HepG2 (cell line): ENCODE data around the gene TEKT3. TPM values are rescaled to one million over a fixed set of nuclear protein-coding genes. Genes with fewer than 3 reads are reported as not detected.

Experiments used
- ARNT ChIP-seq: fragments of 450-650 bp; IDR thresholded peaks from 2 replicates; pipeline ENCODE4 v1.6.1; 2017
- CBFB ChIP-seq: sonication (generic); formaldehyde crosslinking; IDR thresholded peaks from 2 replicates; pipeline ENCODE4 v1.4.0; 2020; ENCODE audit warnings: missing genetic modification reagents
- ELF1 ChIP-seq: sonication (generic); formaldehyde crosslinking; IDR thresholded peaks from 2 replicates; pipeline ENCODE4 v1.4.0; 2020; ENCODE audit warnings: missing genetic modification reagents
- JUNB ChIP-seq: sonication (generic); formaldehyde crosslinking; IDR thresholded peaks from 2 replicates; pipeline ENCODE4 v1.8.0; 2022; ENCODE audit warnings: missing genetic modification reagents, mild to moderate bottlenecking, borderline replicate concordance
- KAT7 ChIP-seq: IDR thresholded peaks from 2 replicates; pipeline ENCODE4 v1.6.1; 2018; ENCODE audit warnings: borderline replicate concordance, missing compliant biosample characterization
- NR2C2 ChIP-seq: sonication (generic); formaldehyde crosslinking; IDR thresholded peaks from 2 replicates; pipeline ENCODE4 v1.4.0; 2020; ENCODE audit warnings: missing genetic modification reagents, mild to moderate bottlenecking, moderate library complexity, borderline replicate concordance
- NR3C1 ChIP-seq: sonication (generic); formaldehyde crosslinking; IDR thresholded peaks from 2 replicates; pipeline ENCODE4 v1.4.0; 2020; ENCODE audit warnings: missing genetic modification reagents
- SAP130 ChIP-seq: IDR thresholded peaks from 2 replicates; pipeline ENCODE4 v1.6.1; 2016; ENCODE audit warnings: low read depth
- SOX13 ChIP-seq, 3 experiments: fragments of 450-650 bp in 1 of 3; sonication (generic) in 1 of 3; formaldehyde crosslinking in 1 of 3; IDR thresholded peaks in 2 of 3; conservative IDR thresholded peaks in 1 of 3; 2 replicates each; pipeline versions ENCODE4 v1.5.0 to v1.6.1; 2016 to 2020; ENCODE audit warnings: antibody characterized with exemption in 1 of 3, mild to moderate bottlenecking in 1 of 3, missing compliant biosample characterization in 1 of 3, missing genetic modification reagents in 1 of 3, moderate library complexity in 1 of 3
- ZNF232 ChIP-seq: sonication (generic); formaldehyde crosslinking; IDR thresholded peaks from 2 replicates; pipeline ENCODE4 v1.4.0; 2020; ENCODE audit warnings: missing genetic modification reagents, borderline replicate concordance
- ZNF354B ChIP-seq: sonication (generic); formaldehyde crosslinking; IDR thresholded peaks from 2 replicates; pipeline ENCODE4 v1.8.0; 2022; ENCODE audit warnings: mild to moderate bottlenecking, missing genetic modification reagents
- ZNF543 ChIP-seq: sonication (generic); formaldehyde crosslinking; IDR thresholded peaks from 2 replicates; pipeline ENCODE4 v1.4.0; 2020; ENCODE audit warnings: mild to moderate bottlenecking, missing genetic modification reagents
- ZNF644 ChIP-seq: IDR thresholded peaks from 2 replicates; pipeline ENCODE4 v1.6.1; 2016; ENCODE audit warnings: low read depth
- ZNF670 ChIP-seq: sonication (generic); formaldehyde crosslinking; IDR thresholded peaks from 2 replicates; pipeline ENCODE4 v1.8.0; 2022; ENCODE audit warnings: mild to moderate bottlenecking, missing genetic modification reagents, borderline replicate concordance
- ZNF713 ChIP-seq: sonication (generic); formaldehyde crosslinking; IDR thresholded peaks from 2 replicates; pipeline ENCODE4 v1.4.0; 2020; ENCODE audit warnings: mild to moderate bottlenecking, missing genetic modification reagents
- ZNF776 ChIP-seq: sonication (generic); formaldehyde crosslinking; IDR thresholded peaks from 2 replicates; pipeline ENCODE4 v1.4.0; 2020; ENCODE audit warnings: mild to moderate bottlenecking, missing genetic modification reagents
- polyA plus RNA-seq, 8 experiments: library from polyadenylated mRNA; depleted of rRNA in 3 of 8; stranded (reverse) in 7 of 8; unstranded in 1 of 8; fragments of >200 nt; fragmentation: Illumina TruSeq in 4 of 8; extraction: Trizol in 4 of 8; gene quantifications; 2 replicates each; pipeline versions ENCODE4 v1.2.1 to v1.2.3, GENCODE V29; 2011 to 2016; ENCODE audit warnings: low read depth in 4 of 8, missing spikeins in 1 of 8, mixed read lengths in 1 of 8; ENCODE audit not compliant: insufficient read depth in 1 of 8
- total RNA-seq, 5 experiments: library from RNA; depleted of rRNA; stranded (reverse); fragments of >200 nt; fragmentation: Illumina TruSeq; extraction: Trizol; gene quantifications; 2 replicates each; pipeline ENCODE4 v1.2.3, GENCODE V29; 2016; ENCODE audit warnings: low read depth in 1 of 5
- TF ChIP-seq, protein P1 (sequence below): sonication (generic); formaldehyde crosslinking; IDR thresholded peaks from 2 replicates; pipeline ENCODE4 v1.5.1; 2020; ENCODE audit warnings: missing genetic modification reagents, mild to moderate bottlenecking, borderline replicate concordance
- TF ChIP-seq, protein P2 (sequence below): sonication (generic); formaldehyde crosslinking; IDR thresholded peaks from 2 replicates; pipeline ENCODE4 v1.8.0; 2022; ENCODE audit warnings: missing genetic modification reagents, mild to moderate bottlenecking, inconsistent platforms, borderline replicate concordance
- TF ChIP-seq, protein P3 (sequence below): sonication (generic); formaldehyde crosslinking; IDR thresholded peaks from 2 replicates; pipeline ENCODE4 v1.4.0; 2020; ENCODE audit warnings: mild to moderate bottlenecking, missing genetic modification reagents
- TF ChIP-seq, protein P4 (sequence below): IDR thresholded peaks from 2 replicates; pipeline ENCODE4 v1.6.1; 2012; ENCODE audit warnings: low read length, improper control_type of control experiment
- TF ChIP-seq, protein P5 (sequence below): sonication (generic); formaldehyde crosslinking; IDR thresholded peaks from 2 replicates; pipeline ENCODE4 v1.4.0; 2020; ENCODE audit warnings: missing genetic modification reagents

The TEKT3 gene
- total and polyA plus RNA-seq, 2 of the 13 experiments (the other 11 are each of a cell fraction or from before 2014, with no cell fraction given), result 0.58 to 0.82 TPM

DNA sequence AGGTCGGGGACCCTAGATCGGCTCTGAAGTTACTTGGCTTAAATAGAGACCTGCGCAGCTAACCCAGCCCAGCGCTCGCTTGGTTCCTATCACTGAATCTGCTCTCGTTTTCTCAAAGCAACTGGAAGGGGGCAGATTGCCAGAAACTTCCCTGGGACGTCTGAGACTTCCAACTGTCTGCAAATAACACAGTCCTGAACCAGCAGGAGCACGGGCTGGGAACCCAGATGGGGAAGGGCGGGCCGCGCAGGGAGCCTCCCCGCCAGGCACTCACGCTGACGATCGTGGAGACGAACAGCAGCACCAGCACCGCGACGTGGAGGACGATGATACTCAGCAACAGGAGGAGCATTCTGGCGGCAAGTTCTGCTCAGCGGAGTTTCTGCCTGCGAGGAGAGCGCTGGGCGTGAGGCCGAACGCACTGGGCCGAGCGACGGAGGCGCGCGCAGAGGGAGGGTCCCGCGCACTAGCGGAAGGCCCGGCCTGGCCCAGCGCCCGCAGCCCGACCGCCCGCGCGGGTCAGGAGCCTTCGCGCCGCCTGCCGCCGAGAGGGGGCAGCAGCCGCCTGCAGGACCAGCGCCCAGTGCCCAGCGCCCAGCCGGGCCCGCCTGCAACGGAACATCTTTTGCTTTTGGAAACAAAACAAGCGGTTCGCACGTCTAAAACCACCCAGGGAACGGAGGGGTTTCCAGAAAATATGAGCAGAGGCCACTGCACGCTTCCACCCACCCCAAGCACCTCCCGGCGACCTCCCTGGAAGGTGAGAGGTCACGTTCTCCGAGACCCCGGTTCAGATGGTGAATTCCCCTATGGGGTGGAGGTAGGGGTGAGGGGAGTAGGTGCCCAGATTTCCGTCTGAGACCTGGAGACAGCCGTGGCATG is 80.8 kb downstream of the TEKT3 start (continued):
- TF ChIP-seq, protein P1, sequence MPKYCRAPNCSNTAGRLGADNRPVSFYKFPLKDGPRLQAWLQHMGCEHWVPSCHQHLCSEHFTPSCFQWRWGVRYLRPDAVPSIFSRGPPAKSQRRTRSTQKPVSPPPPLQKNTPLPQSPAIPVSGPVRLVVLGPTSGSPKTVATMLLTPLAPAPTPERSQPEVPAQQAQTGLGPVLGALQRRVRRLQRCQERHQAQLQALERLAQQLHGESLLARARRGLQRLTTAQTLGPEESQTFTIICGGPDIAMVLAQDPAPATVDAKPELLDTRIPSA (CRISPR knock-in tag), result no peak
- TF ChIP-seq SOX13 (IDR thresholded peaks at IDR 0.05) (no peak), SOX13 (CRISPR knock-in tag; conservative IDR thresholded peaks at IDR 0.05 in 1 of 2, IDR thresholded peaks at IDR 0.05 in 1 of 2) (no peak; a peak in 1 of 4 replicates), ELF1 (no peak; the same call in 1 of the 2 replicates), ZNF543 (CRISPR knock-in tag) (no peak), ARNT (no peak), JUNB (no peak), KAT7 (no peak), NR2C2 (CRISPR knock-in tag) (no peak), ZNF776 (no peak; the same call in 1 of the 2 replicates), NR3C1 (no peak), ZNF644 (CRISPR knock-in tag) (no peak), CBFB (CRISPR knock-in tag) (0 out of 2 replicates have a peak, but pooled peaks have one; percentile 30), ZNF713 (CRISPR knock-in tag) (peak; percentile 83; the same call in 1 of the 2 replicates), ZNF670 (CRISPR knock-in tag) (no peak), SAP130 (CRISPR knock-in tag) (peak; percentile 58; the same call in 1 of the 2 replicates), ZNF354B (CRISPR knock-in tag) (no peak), ZNF232 (CRISPR knock-in tag) (no peak)
- TF ChIP-seq, protein P2, sequence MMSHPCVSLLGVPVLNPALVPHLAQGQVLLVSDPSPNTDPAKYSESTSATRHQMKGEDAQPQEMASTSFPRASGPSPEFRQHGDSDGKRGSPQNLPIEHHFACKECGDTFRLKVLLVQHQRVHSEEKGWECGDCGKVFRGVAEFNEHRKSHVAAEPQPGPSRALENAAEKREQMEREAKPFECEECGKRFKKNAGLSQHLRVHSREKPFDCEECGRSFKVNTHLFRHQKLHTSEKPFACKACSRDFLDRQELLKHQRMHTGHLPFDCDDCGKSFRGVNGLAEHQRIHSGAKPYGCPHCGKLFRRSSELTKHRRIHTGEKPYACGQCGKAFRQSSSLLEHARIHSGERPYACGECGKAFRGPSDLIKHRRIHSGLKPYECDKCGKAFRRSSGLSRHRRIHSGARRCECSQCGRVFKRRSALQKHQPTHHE (CRISPR knock-in tag), result no peak
- TF ChIP-seq, protein P3, sequence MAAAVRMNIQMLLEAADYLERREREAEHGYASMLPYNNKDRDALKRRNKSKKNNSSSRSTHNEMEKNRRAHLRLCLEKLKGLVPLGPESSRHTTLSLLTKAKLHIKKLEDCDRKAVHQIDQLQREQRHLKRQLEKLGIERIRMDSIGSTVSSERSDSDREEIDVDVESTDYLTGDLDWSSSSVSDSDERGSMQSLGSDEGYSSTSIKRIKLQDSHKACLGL (CRISPR knock-in tag), result no peak; the same call in 1 of the 2 replicates
- TF ChIP-seq, protein P4, sequence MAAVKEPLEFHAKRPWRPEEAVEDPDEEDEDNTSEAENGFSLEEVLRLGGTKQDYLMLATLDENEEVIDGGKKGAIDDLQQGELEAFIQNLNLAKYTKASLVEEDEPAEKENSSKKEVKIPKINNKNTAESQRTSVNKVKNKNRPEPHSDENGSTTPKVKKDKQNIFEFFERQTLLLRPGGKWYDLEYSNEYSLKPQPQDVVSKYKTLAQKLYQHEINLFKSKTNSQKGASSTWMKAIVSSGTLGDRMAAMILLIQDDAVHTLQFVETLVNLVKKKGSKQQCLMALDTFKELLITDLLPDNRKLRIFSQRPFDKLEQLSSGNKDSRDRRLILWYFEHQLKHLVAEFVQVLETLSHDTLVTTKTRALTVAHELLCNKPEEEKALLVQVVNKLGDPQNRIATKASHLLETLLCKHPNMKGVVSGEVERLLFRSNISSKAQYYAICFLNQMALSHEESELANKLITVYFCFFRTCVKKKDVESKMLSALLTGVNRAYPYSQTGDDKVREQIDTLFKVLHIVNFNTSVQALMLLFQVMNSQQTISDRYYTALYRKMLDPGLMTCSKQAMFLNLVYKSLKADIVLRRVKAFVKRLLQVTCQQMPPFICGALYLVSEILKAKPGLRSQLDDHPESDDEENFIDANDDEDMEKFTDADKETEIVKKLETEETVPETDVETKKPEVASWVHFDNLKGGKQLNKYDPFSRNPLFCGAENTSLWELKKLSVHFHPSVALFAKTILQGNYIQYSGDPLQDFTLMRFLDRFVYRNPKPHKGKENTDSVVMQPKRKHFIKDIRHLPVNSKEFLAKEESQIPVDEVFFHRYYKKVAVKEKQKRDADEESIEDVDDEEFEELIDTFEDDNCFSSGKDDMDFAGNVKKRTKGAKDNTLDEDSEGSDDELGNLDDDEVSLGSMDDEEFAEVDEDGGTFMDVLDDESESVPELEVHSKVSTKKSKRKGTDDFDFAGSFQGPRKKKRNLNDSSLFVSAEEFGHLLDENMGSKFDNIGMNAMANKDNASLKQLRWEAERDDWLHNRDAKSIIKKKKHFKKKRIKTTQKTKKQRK, result no peak
- TF ChIP-seq, protein P5, sequence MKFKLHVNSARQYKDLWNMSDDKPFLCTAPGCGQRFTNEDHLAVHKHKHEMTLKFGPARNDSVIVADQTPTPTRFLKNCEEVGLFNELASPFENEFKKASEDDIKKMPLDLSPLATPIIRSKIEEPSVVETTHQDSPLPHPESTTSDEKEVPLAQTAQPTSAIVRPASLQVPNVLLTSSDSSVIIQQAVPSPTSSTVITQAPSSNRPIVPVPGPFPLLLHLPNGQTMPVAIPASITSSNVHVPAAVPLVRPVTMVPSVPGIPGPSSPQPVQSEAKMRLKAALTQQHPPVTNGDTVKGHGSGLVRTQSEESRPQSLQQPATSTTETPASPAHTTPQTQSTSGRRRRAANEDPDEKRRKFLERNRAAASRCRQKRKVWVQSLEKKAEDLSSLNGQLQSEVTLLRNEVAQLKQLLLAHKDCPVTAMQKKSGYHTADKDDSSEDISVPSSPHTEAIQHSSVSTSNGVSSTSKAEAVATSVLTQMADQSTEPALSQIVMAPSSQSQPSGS (CRISPR knock-in tag), result no peak
